ENCODE results near the gene CHIC1. TPM values are rescaled to one million over a fixed set of nuclear protein-coding genes. Genes with fewer than 3 reads are reported as not detected.
A peak's percentile ranks its signal among the peaks of the same experiment; 100 is the strongest.
"Not testable (repeated sequence)": the region's sequence is repeated elsewhere in the genome, so short reads cannot be mapped to it uniquely, and the experiment has no call there.

Gene CHIC1
- 10 to 100 TPM; 10.1 to 15.3 (median 12.0) TPM for total RNA-seq
- 1 to 10 TPM; 2.4 to 3.7 TPM for polyA plus RNA-seq
- long read RNA-seq, donor 1, partial matches to known transcripts = 0 of 5 reads
- long read RNA-seq, donor 1, other reads (novel, unspliced or antisense) = 5 of 5 reads
- long read RNA-seq, donor 2, partial matches to known transcripts = 0 of 2 reads
- long read RNA-seq, donor 2, other reads (novel, unspliced or antisense) = 2 of 2 reads
- long read RNA-seq, donor 3, full-length matches to known transcripts = 2 of 11 reads
- long read RNA-seq, donor 3, partial matches to known transcripts = 1 of 11 reads
- long read RNA-seq, donor 3, other reads (novel, unspliced or antisense) = 8 of 11 reads

- WGBS, 2 donors = 0% methylated on average over 39 to 51 of the region's 51 CpGs
- Histone ChIP-seq H3K27ac (peak within 1 kb of the TSS; percentile 35 to 85 (median 76)), H3K9me3 (peaks cover 0 to 6% (median 0%) of the 10 kb centered on the region in 11 donors), H3K4me3 (peak within 1 kb of the TSS; percentile 34 to 73 (median 63)), H3K27me3 (peaks cover 0 to 14% (median 0%) of the 10 kb centered on the region in 7 donors), H3K36me3 (no peaks in the 10 kb centered on the region), H3K4me1 (peaks cover 0 to 10% (median 6%) of the 10 kb centered on the region in 9 donors)
- TF ChIP-seq CTCF (IDR thresholded peaks at IDR 0.05) = no peak
- peak; percentile 80 to 93 (median 86) for ATAC-seq
- intact Hi-C loops (cut with DNase I) = loop anchor here in 1 of 10 donors (10.0 kb wide), 1 partner anchor 732 kb away; no protein-coding TSS in a partner anchor
- peak; percentile 55 to 59 for DNase-seq
These were observed at the start of gene CHIC1 for GRCh38 chrX:73562984-73563737. CHIC1 (plus strand) TSS chrX:73563197; CDS start chrX:73563285, 88 bp downstream.

GRCh38 chrX:73522823-73523222 is 40.2 kb upstream of the CHIC1 start:
- 53 to 59% methylated on average over 2 of the region's 2 CpGs for WGBS, 2 donors
- not testable (repeated sequence) for H3K9me3 ChIP-seq, ATAC-seq

GRCh38 chrX:73524906-73525305 is 38.1 kb upstream of the CHIC1 start:
- peaks cover 0 to 5% (median 0%) of the 10 kb centered on the region in 7 donors for H3K27me3 ChIP-seq
- no peak overlapping the region for H3K27ac ChIP-seq
- no peak for DNase-seq
- H3K9me3 ChIP-seq = peaks cover 0 to 9% (median 0%) of the 10 kb centered on the region in 11 donors
- WGBS, 2 donors = 83 to 86% methylated on average over 8 of the region's 8 CpGs
- no peak for TF ChIP-seq CTCF (IDR thresholded peaks at IDR 0.05)
- ATAC-seq = no peak
- H3K36me3 ChIP-seq = no peaks in the 10 kb centered on the region
- intact Hi-C loops (cut with DNase I) = no loop called here
- H3K4me1 ChIP-seq = no peaks in the 10 kb centered on the region
- H3K4me3 ChIP-seq = no peak overlapping the region

More at GRCh38 chrX:73522823-73523222, 40.2 kb upstream of the CHIC1 start:
- H3K4me1 ChIP-seq; H3K27ac ChIP-seq; DNase-seq; intact Hi-C loops (cut with DNase I); H3K4me3 ChIP-seq; H3K36me3 ChIP-seq; H3K27me3 ChIP-seq: not testable (repeated sequence)

- intact Hi-C loops (cut with DNase I) = no loop called here
- WGBS, 2 donors = 31 to 35% methylated on average over 13 of the region's 13 CpGs
- no peak for TF ChIP-seq CTCF (IDR thresholded peaks at IDR 0.05)
These were observed 36.9 kb upstream of the CHIC1 start for GRCh38 chrX:73525928-73526690.

GRCh38 chrX:73531655-73532054 is 31.3 kb upstream of the CHIC1 start:
- intact Hi-C loops (cut with DNase I); H3K4me1 ChIP-seq; H3K4me3 ChIP-seq; ATAC-seq; H3K36me3 ChIP-seq; H3K27me3 ChIP-seq; DNase-seq; H3K27ac ChIP-seq: not testable (repeated sequence)
- WGBS, 2 donors = 88 to 89% methylated on average over 4 of the region's 4 CpGs
- peaks cover 0 to 21% (median 0%) of the 10 kb centered on the region in 11 donors for H3K9me3 ChIP-seq

More at GRCh38 chrX:73525928-73526690, 36.9 kb upstream of the CHIC1 start:
- DNase-seq (no peak), ATAC-seq (no peak)
- Histone ChIP-seq H3K36me3 (no peaks in the 10 kb centered on the region), H3K27me3 (peaks cover 0 to 5% (median 0%) of the 10 kb centered on the region in 7 donors), H3K4me1 (no peaks in the 10 kb centered on the region), H3K9me3 (peaks cover 0 to 13% (median 0%) of the 10 kb centered on the region in 11 donors), H3K4me3 (no peak overlapping the region), H3K27ac (no peak overlapping the region)
